ENCODE measurements around the gene PRM1. TPM values are rescaled to one million over a fixed set of nuclear protein-coding genes. Genes with fewer than 3 reads are reported as not detected.

Gene PRM1
- total and polyA plus RNA-seq, 2 of the 13 experiments (the other 11 are each of a cell fraction or from before 2014, with no cell fraction given) = not detected

DNA sequence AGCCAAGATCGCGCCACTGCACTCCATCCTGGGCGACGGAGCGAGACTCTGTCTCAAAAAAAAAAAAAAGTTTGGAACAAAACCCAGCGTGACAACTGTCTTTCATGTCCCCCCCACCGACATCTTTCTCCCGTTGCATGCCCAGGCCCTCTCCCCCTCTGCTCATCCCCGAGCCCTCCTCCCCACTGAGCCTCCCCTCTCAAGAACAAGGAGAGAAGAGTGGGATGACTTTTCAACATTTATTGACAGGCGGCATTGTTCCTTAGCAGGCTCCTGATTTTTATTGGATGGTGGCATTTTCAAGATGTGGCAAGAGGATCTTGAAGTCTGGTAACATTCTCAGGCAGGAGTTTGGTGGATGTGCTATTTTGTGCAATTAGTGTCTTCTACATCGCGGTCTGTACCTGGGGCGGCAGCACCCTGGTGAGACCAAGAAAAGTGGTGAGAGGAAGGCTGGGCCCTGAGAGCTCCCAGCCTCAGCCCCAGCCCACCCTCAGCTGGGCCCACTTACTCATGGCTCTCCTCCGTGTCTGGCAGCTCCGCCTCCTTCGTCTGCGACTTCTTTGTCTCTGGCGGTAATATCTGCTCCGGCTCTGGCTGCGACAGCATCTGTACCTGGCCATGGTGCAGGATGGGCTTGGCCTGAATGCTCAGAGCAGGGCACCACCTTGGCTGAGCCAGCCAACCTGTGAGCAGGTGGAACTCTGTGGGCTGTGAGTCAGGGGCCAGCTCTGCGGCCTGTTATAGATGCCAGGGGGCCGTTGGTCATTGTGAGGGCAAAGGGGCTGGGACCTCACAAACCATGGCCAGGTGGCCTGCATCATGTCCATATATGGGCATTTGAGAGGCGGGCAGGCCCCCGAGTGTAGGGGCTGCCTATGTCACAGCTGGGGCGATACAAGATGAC is at the start of gene PRM1 (continued):
- TF ChIP-seq, protein P1, sequence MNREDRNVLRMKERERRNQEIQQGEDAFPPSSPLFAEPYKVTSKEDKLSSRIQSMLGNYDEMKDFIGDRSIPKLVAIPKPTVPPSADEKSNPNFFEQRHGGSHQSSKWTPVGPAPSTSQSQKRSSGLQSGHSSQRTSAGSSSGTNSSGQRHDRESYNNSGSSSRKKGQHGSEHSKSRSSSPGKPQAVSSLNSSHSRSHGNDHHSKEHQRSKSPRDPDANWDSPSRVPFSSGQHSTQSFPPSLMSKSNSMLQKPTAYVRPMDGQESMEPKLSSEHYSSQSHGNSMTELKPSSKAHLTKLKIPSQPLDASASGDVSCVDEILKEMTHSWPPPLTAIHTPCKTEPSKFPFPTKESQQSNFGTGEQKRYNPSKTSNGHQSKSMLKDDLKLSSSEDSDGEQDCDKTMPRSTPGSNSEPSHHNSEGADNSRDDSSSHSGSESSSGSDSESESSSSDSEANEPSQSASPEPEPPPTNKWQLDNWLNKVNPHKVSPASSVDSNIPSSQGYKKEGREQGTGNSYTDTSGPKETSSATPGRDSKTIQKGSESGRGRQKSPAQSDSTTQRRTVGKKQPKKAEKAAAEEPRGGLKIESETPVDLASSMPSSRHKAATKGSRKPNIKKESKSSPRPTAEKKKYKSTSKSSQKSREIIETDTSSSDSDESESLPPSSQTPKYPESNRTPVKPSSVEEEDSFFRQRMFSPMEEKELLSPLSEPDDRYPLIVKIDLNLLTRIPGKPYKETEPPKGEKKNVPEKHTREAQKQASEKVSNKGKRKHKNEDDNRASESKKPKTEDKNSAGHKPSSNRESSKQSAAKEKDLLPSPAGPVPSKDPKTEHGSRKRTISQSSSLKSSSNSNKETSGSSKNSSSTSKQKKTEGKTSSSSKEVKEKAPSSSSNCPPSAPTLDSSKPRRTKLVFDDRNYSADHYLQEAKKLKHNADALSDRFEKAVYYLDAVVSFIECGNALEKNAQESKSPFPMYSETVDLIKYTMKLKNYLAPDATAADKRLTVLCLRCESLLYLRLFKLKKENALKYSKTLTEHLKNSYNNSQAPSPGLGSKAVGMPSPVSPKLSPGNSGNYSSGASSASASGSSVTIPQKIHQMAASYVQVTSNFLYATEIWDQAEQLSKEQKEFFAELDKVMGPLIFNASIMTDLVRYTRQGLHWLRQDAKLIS (CRISPR knock-in tag; IDR thresholded peaks at IDR 0.05) = no peak
- no peak for TF ChIP-seq NCOA1 (CRISPR knock-in tag; IDR thresholded peaks at IDR 0.05)
- TF ChIP-seq, protein P2, sequence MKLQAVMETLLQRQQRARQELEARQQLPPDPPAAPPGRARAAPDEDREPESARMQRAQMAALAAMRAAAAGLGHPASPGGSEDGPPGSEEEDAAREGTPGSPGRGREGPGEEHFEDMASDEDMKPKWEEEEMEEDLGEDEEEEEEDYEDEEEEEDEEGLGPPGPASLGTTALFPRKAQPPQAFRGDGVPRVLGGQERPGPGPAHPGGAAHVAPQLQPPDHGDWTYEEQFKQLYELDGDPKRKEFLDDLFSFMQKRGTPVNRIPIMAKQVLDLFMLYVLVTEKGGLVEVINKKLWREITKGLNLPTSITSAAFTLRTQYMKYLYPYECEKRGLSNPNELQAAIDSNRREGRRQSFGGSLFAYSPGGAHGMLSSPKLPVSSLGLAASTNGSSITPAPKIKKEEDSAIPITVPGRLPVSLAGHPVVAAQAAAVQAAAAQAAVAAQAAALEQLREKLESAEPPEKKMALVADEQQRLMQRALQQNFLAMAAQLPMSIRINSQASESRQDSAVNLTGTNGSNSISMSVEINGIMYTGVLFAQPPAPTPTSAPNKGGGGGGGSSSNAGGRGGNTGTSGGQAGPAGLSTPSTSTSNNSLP (IDR thresholded peaks at IDR 0.05; ENCODE audit: low read depth, low read length) = no peak
- no peak for TF ChIP-seq ZNF562 (CRISPR knock-in tag; IDR thresholded peaks at IDR 0.05; ENCODE audit: borderline replicate concordance)
- no peak for TF ChIP-seq SP140L (CRISPR knock-in tag; IDR thresholded peaks at IDR 0.05; ENCODE audit: borderline replicate concordance)
- no peak for TF ChIP-seq CHCHD3 (CRISPR knock-in tag; IDR thresholded peaks at IDR 0.05)
- TF ChIP-seq ATF1 (CRISPR knock-in tag; IDR thresholded peaks at IDR 0.05) = no peak
- TF ChIP-seq ZSCAN12 (CRISPR knock-in tag; IDR thresholded peaks at IDR 0.05) = no peak
- TF ChIP-seq, protein P3, sequence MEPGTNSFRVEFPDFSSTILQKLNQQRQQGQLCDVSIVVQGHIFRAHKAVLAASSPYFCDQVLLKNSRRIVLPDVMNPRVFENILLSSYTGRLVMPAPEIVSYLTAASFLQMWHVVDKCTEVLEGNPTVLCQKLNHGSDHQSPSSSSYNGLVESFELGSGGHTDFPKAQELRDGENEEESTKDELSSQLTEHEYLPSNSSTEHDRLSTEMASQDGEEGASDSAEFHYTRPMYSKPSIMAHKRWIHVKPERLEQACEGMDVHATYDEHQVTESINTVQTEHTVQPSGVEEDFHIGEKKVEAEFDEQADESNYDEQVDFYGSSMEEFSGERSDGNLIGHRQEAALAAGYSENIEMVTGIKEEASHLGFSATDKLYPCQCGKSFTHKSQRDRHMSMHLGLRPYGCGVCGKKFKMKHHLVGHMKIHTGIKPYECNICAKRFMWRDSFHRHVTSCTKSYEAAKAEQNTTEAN (CRISPR knock-in tag; conservative IDR thresholded peaks at IDR 0.05) = no peak
- no peak for TF ChIP-seq CBFB (CRISPR knock-in tag; IDR thresholded peaks at IDR 0.05)
- no peak for TF ChIP-seq HNRNPH1 (optimal IDR thresholded peaks at IDR 0.05; ENCODE audit: low read depth, low read length)
- peak; percentile 69; the same call in 1 of the 2 replicates for TF ChIP-seq NFE2L1 (CRISPR knock-in tag; IDR thresholded peaks at IDR 0.05; ENCODE audit: borderline replicate concordance)
- TF ChIP-seq, protein P4, sequence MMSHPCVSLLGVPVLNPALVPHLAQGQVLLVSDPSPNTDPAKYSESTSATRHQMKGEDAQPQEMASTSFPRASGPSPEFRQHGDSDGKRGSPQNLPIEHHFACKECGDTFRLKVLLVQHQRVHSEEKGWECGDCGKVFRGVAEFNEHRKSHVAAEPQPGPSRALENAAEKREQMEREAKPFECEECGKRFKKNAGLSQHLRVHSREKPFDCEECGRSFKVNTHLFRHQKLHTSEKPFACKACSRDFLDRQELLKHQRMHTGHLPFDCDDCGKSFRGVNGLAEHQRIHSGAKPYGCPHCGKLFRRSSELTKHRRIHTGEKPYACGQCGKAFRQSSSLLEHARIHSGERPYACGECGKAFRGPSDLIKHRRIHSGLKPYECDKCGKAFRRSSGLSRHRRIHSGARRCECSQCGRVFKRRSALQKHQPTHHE (CRISPR knock-in tag; IDR thresholded peaks at IDR 0.05; ENCODE audit: borderline replicate concordance) = no peak
- 0 out of 2 replicates have a peak, but pooled peaks have one; percentile 26 for TF ChIP-seq MEIS2 (CRISPR knock-in tag; IDR thresholded peaks at IDR 0.05)
- TF ChIP-seq ZNF556 (CRISPR knock-in tag; IDR thresholded peaks at IDR 0.05; ENCODE audit: borderline replicate concordance) = no peak; the same call in 1 of the 2 replicates
- TF ChIP-seq, protein P5, sequence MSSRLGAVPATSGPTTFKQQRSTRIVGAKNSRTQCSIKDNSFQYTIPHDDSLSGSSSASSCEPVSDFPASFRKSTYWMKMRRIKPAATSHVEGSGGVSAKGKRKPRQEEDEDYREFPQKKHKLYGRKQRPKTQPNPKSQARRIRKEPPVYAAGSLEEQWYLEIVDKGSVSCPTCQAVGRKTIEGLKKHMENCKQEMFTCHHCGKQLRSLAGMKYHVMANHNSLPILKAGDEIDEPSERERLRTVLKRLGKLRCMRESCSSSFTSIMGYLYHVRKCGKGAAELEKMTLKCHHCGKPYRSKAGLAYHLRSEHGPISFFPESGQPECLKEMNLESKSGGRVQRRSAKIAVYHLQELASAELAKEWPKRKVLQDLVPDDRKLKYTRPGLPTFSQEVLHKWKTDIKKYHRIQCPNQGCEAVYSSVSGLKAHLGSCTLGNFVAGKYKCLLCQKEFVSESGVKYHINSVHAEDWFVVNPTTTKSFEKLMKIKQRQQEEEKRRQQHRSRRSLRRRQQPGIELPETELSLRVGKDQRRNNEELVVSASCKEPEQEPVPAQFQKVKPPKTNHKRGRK (CRISPR knock-in tag; IDR thresholded peaks at IDR 0.05) = no peak
- no peak for TF ChIP-seq EHMT2 (IDR thresholded peaks at IDR 0.05; ENCODE audit: borderline replicate concordance, low read depth, low read length)
- TF ChIP-seq YEATS4 (CRISPR knock-in tag; IDR thresholded peaks at IDR 0.05; ENCODE audit: borderline replicate concordance) = peak; percentile 45; the same call in 1 of the 2 replicates
- no peak for TF ChIP-seq SP5 (CRISPR knock-in tag; IDR thresholded peaks at IDR 0.05; ENCODE audit: borderline replicate concordance, low read depth)
